BLaER1 (cell line): Measurements from ENCODE around the gene MAGI1.

ENCODE experiments used
- H3K27ac ChIP-seq: shearing (Covaris generic); formaldehyde crosslinking; 2 replicates; pipeline ENCODE4 v1.8.1; 2022
- H3K27me3 ChIP-seq: shearing (Covaris generic); formaldehyde crosslinking; 2 replicates; pipeline ENCODE4 v1.8.1; 2022
- H3K36me3 ChIP-seq: shearing (Covaris generic); formaldehyde crosslinking; 2 replicates; pipeline ENCODE4 v1.8.1; 2022
- H3K4me1 ChIP-seq: shearing (Covaris generic); formaldehyde crosslinking; 2 replicates; pipeline ENCODE4 v1.8.1; 2022
- H3K4me2 ChIP-seq: shearing (Covaris generic); formaldehyde crosslinking; 2 replicates; pipeline ENCODE4 v1.8.1; 2022
- H3K4me3 ChIP-seq: shearing (Covaris generic); formaldehyde crosslinking; 2 replicates; pipeline ENCODE4 v1.8.1; 2022
- H3K9ac ChIP-seq: shearing (Covaris generic); formaldehyde crosslinking; 2 replicates; pipeline ENCODE4 v1.8.1; 2022
- H3K9me3 ChIP-seq: shearing (Covaris generic); formaldehyde crosslinking; 2 replicates; pipeline ENCODE4 v1.8.1; 2022
- H4K20me1 ChIP-seq: shearing (Covaris generic); formaldehyde crosslinking; 2 replicates; pipeline ENCODE4 v1.8.1; 2022
- Cebpa-rat ChIP-seq: shearing (Covaris generic); IDR thresholded peaks from 2 replicates; pipeline ENCODE4 v1.8.1; 2022

The MAGI1 gene

DNA sequence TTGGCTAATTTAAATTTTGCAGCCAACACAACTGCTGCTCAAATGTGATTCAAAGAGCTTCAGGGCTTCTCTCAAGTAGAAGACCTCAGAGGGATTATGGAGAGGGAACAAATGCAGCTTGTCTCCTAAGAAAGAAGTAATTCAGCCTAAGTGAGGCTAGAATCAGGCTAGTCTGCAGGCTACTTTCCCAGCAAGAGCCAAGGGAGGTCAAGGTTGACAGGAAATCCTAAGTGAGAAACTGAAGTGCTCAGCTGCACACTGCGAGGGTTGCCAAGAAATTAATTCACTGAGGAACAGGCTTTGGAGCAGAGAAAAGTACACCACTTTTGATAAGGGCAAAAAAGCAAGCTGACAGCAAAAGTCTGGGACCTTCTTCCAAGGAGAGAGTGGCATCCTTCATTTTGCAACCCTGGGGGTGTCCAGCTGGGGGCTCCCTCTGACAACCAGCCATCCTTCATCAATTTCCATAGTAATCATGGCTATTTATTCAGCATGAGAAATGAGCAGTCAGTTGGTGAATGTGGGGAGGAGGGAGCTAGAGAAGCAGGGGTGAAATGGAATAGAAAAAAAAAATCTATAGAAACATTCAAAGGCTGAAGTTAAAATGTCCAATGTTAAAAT, 704.6 kb downstream of the MAGI1 start:
- Histone ChIP-seq H3K27ac (no peak overlapping the region), H3K4me2 (no peak overlapping the region), H3K9me3 (no peaks in the 10 kb centered on the region), H4K20me1 (no peaks in the 10 kb centered on the region), H3K4me3 (no peak overlapping the region), H3K4me1 (no peaks in the 10 kb centered on the region), H3K36me3 (no peaks in the 10 kb centered on the region), H3K27me3 (no peaks in the 10 kb centered on the region), H3K9ac (no peak overlapping the region)
- no peak for TF ChIP-seq Cebpa-rat

- H3K27me3 ChIP-seq: no peaks in the 10 kb centered on the region
- H3K36me3 ChIP-seq: no peaks in the 10 kb centered on the region
- no peak overlapping the region for H3K27ac ChIP-seq
- H3K4me1 ChIP-seq: no peaks in the 10 kb centered on the region
- no peak overlapping the region for H3K4me3 ChIP-seq
- H3K9ac ChIP-seq: no peak overlapping the region
- no peak overlapping the region for H3K4me2 ChIP-seq
- H4K20me1 ChIP-seq: no peaks in the 10 kb centered on the region
- no peaks in the 10 kb centered on the region for H3K9me3 ChIP-seq
- TF ChIP-seq Cebpa-rat: no peak
Measured at GRCh38 chr3:65331730-65332129, 707.0 kb downstream of the MAGI1 start.

GRCh38 chr3:65330072-65330471, 708.6 kb downstream of the MAGI1 start:
- H3K9ac ChIP-seq: no peak overlapping the region
- no peaks in the 10 kb centered on the region for H3K36me3 ChIP-seq
- H3K4me2 ChIP-seq: no peak overlapping the region
- no peaks in the 10 kb centered on the region for H3K4me1 ChIP-seq
- TF ChIP-seq Cebpa-rat: no peak
- no peak overlapping the region for H3K27ac ChIP-seq
- no peaks in the 10 kb centered on the region for H3K9me3 ChIP-seq
- no peaks in the 10 kb centered on the region for H4K20me1 ChIP-seq
- no peak overlapping the region for H3K4me3 ChIP-seq
- H3K27me3 ChIP-seq: no peaks in the 10 kb centered on the region

- Histone ChIP-seq H3K4me1 (no peaks in the 10 kb centered on the region), H4K20me1 (no peaks in the 10 kb centered on the region), H3K9me3 (no peaks in the 10 kb centered on the region), H3K27ac (no peak overlapping the region), H3K4me3 (no peak overlapping the region), H3K27me3 (no peaks in the 10 kb centered on the region), H3K9ac (no peak overlapping the region), H3K36me3 (no peaks in the 10 kb centered on the region), H3K4me2 (no peak overlapping the region)
- no peak for TF ChIP-seq Cebpa-rat
Measured at GRCh38 chr3:65328148-65328547, 710.6 kb downstream of the MAGI1 start.

GRCh38 chr3:65326574-65326973, 712.1 kb downstream of the MAGI1 start:
- H3K4me1 ChIP-seq: no peaks in the 10 kb centered on the region
- TF ChIP-seq Cebpa-rat: no peak
- H4K20me1 ChIP-seq: no peaks in the 10 kb centered on the region
- H3K4me2 ChIP-seq: no peak overlapping the region
- H3K36me3 ChIP-seq: no peaks in the 10 kb centered on the region
- no peak overlapping the region for H3K27ac ChIP-seq
- H3K4me3 ChIP-seq: no peak overlapping the region
- no peak overlapping the region for H3K9ac ChIP-seq
- no peaks in the 10 kb centered on the region for H3K9me3 ChIP-seq
- H3K27me3 ChIP-seq: no peaks in the 10 kb centered on the region

GRCh38 chr3:65322910-65323309, 715.8 kb downstream of the MAGI1 start:
- H3K9me3 ChIP-seq: peaks cover 7% of the 10 kb centered on the region
- H3K9ac ChIP-seq: no peak overlapping the region
- no peaks in the 10 kb centered on the region for H3K27me3 ChIP-seq
- no peaks in the 10 kb centered on the region for H3K36me3 ChIP-seq
- H3K4me2 ChIP-seq: no peak overlapping the region
- no peak overlapping the region for H3K27ac ChIP-seq
- no peaks in the 10 kb centered on the region for H3K4me1 ChIP-seq
- no peaks in the 10 kb centered on the region for H4K20me1 ChIP-seq
- no peak for TF ChIP-seq Cebpa-rat
- no peak overlapping the region for H3K4me3 ChIP-seq

DNA sequence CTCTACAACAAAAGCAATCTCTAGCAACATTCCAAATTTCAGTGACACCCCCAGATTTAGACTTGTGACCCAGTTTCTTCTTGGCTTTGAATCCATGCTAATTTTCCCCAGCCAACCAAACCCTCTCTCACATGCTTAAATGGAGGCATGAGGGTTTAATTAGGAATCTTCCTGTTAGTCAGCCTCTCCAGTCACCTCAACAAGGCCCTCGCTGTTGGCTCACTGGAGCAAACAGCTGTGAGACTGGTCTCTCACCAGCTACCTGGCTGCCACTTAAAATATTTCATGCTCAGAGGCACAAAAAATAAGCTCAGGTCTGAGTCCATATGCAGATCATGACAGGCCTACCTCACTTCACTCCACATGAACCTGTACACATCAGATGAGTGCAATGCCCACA, 720.5 kb downstream of the MAGI1 start:
- H3K4me2 ChIP-seq: no peak overlapping the region
- no peaks in the 10 kb centered on the region for H4K20me1 ChIP-seq
- TF ChIP-seq Cebpa-rat: no peak
- no peaks in the 10 kb centered on the region for H3K4me1 ChIP-seq
- no peaks in the 10 kb centered on the region for H3K27me3 ChIP-seq
- H3K9ac ChIP-seq: no peak overlapping the region
- peaks cover 7% of the 10 kb centered on the region for H3K9me3 ChIP-seq
- no peak overlapping the region for H3K27ac ChIP-seq
- H3K36me3 ChIP-seq: no peaks in the 10 kb centered on the region
- H3K4me3 ChIP-seq: no peak overlapping the region

GRCh38 chr3:65314916-65315315, 723.8 kb downstream of the MAGI1 start:
- Histone ChIP-seq H3K36me3 (no peaks in the 10 kb centered on the region), H3K27ac (no peak overlapping the region), H3K9me3 (no peaks in the 10 kb centered on the region), H4K20me1 (no peaks in the 10 kb centered on the region), H3K4me3 (no peak overlapping the region), H3K4me2 (no peak overlapping the region), H3K27me3 (no peaks in the 10 kb centered on the region), H3K4me1 (no peaks in the 10 kb centered on the region), H3K9ac (no peak overlapping the region)
- TF ChIP-seq Cebpa-rat: no peak

- no peaks in the 10 kb centered on the region for H4K20me1 ChIP-seq
- H3K9me3 ChIP-seq: no peaks in the 10 kb centered on the region
- no peak for TF ChIP-seq Cebpa-rat
- no peaks in the 10 kb centered on the region for H3K27me3 ChIP-seq
- no peaks in the 10 kb centered on the region for H3K4me1 ChIP-seq
- H3K27ac ChIP-seq: no peak overlapping the region
- no peak overlapping the region for H3K9ac ChIP-seq
- H3K36me3 ChIP-seq: no peaks in the 10 kb centered on the region
- no peak overlapping the region for H3K4me3 ChIP-seq
- no peak overlapping the region for H3K4me2 ChIP-seq
Measured at GRCh38 chr3:65314269-65314668, 724.4 kb downstream of the MAGI1 start.

DNA sequence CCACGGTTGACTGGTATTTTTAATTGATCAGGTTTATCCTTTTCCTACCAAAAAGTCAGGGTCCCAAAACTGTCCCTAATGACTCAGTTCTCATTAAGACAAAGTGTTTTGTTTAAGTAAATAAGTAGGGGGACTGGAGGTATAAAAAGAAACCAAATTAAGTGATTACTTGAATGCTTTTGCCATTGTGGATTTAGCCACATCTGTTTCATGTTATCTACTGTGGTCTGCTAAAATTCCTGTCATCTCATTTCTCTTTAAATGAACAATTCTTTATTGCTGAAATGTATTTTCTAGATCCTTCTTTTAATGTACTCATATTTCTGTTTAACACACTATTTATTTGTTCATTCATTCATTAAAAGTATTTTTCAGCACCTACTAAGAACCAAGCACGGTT, 725.1 kb downstream of the MAGI1 start:
- H3K27me3 ChIP-seq: no peaks in the 10 kb centered on the region
- H3K4me3 ChIP-seq: no peak overlapping the region
- H3K9ac ChIP-seq: no peak overlapping the region
- no peaks in the 10 kb centered on the region for H3K4me1 ChIP-seq
- no peaks in the 10 kb centered on the region for H3K9me3 ChIP-seq
- no peaks in the 10 kb centered on the region for H3K36me3 ChIP-seq
- no peak overlapping the region for H3K27ac ChIP-seq
- no peaks in the 10 kb centered on the region for H4K20me1 ChIP-seq
- H3K4me2 ChIP-seq: no peak overlapping the region
- no peak for TF ChIP-seq Cebpa-rat

DNA sequence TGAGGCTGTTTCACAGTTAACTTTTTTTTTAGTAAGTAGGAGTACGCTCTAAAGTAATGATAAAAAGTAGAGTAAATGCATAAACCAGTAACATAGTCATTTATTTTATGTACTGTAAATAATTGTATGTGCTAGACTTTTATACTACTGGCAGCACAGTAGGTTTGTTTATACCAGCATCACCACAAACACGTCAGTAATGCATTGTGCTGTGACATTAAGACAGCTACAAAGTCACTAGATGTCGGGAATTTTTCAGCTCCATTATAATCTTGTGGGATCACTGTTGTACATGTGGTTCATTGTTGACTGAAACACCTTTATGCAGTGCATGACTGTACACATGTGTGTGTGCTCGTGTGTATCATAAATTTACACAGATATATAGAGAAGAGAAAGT, 732.9 kb downstream of the MAGI1 start:
- Histone ChIP-seq H3K4me1 (no peaks in the 10 kb centered on the region), H4K20me1 (no peaks in the 10 kb centered on the region), H3K9ac (no peak overlapping the region), H3K4me3 (no peak overlapping the region), H3K4me2 (no peak overlapping the region), H3K27me3 (no peaks in the 10 kb centered on the region), H3K9me3 (no peaks in the 10 kb centered on the region), H3K27ac (no peak overlapping the region), H3K36me3 (no peaks in the 10 kb centered on the region)
- no peak for TF ChIP-seq Cebpa-rat
